ENCODE results near the gene MSH3.
"Not testable (repeated sequence)": the region's sequence is repeated elsewhere in the genome, so short reads cannot be mapped to it uniquely, and the experiment has no call there.

The MSH3 gene

DNA sequence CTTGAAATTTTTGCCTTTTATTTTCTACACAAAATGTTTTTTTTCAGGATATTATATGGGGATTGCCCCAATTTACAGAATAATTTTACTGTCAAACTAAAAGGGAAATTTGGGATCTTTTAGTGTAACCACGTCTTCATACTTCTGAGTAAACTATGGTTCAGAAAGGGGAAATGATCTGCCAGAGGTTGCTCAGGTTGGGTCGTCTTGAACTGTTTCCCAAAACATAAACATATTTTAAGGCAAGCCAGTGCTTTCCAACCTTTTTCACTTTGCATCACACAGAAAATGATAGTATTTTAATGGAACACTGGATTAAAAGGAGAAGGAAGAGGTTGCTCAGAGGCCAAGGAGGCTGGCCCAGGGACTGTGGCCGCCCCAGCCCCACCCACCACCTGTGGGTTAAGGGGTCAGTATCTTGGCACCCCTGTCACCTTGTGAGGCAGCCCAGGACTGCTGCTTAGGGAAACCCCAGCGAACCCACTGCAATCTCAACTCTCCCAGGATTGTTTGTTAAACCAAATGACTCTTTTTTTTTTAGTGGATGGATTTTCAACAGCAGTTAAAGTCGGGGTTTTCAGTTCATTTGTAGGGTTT, 143.1 kb downstream of the MSH3 start:
- H3K9me3 Mint-ChIP-seq, result no peaks in the 10 kb centered on the region
- no peaks in the 10 kb centered on the region for H3K27me3 Mint-ChIP-seq
- no peak overlapping the region for H3K27ac Mint-ChIP-seq (ENCODE audit: low read depth)
- no peak overlapping the region for H3K4me3 Mint-ChIP-seq
- ATAC-seq (replicated peaks; ENCODE audit: extremely low read depth, poor library complexity, severe bottlenecking) (no peak), DNase-seq (ENCODE audit: low spot score in 2 of 2) (no peak)
- H3K36me3 Mint-ChIP-seq (ENCODE audit: insufficient read depth), result peaks cover 6% of the 10 kb centered on the region
- peaks cover 6% of the 10 kb centered on the region for H3K4me1 Mint-ChIP-seq

DNA sequence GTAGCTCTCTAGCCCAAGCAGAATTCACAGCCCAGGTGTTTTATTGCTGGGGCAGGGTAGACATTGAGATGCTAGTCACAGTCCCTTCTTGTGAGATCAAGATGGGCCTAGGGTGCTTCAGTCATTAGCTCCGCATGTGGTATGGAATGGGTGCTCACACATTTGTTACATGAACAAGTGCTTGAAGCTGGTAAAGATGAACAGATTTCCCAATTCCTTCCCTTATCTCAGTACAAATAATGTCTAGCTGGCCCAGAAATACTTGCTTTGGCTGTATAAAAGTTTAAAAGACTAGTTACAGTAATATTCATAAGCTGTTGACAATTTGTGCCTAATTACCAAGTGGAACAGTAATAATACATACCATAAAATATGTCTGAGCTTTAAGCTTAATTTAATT, 143.7 kb downstream of the MSH3 start:
- Mint-ChIP-seq H3K36me3 (ENCODE audit: insufficient read depth) (peaks cover 6% of the 10 kb centered on the region), H3K9me3 (no peaks in the 10 kb centered on the region), H3K4me1 (peaks cover 6% of the 10 kb centered on the region), H3K27ac (ENCODE audit: low read depth) (no peak overlapping the region), H3K27me3 (no peaks in the 10 kb centered on the region), H3K4me3 (no peak overlapping the region)
- ATAC-seq (replicated peaks; ENCODE audit: extremely low read depth, poor library complexity, severe bottlenecking) (no peak), DNase-seq (ENCODE audit: low spot score in 2 of 2) (no peak)

DNA sequence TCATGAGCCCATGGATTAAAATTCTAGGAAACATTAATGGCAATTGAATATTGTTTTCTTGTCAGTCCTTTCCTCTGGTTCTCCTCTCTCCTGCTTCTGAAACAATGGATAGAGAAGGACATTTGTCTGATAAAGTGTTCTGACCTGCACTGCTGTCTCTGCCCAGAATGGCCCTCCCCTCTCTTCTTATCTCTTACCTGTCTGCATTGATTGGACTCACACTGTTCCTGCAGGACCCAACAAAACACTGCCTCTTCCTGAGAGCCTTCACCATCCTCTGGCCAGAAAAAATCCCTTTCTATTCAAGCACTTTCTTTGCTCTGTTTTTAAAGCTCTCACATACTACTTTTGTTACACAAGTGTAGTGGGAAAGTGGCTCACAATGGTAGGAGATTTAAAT, 144.2 kb downstream of the MSH3 start:
- no peak for ATAC-seq (replicated peaks; ENCODE audit: extremely low read depth, poor library complexity, severe bottlenecking)
- DNase-seq (ENCODE audit: low spot score in 2 of 2), result no peak
- Mint-ChIP-seq H3K4me3 (no peak overlapping the region), H3K4me1 (peaks cover 6% of the 10 kb centered on the region), H3K36me3 (ENCODE audit: insufficient read depth) (peaks cover 6% of the 10 kb centered on the region), H3K9me3 (no peaks in the 10 kb centered on the region), H3K27ac (ENCODE audit: low read depth) (no peak overlapping the region), H3K27me3 (no peaks in the 10 kb centered on the region)

DNA sequence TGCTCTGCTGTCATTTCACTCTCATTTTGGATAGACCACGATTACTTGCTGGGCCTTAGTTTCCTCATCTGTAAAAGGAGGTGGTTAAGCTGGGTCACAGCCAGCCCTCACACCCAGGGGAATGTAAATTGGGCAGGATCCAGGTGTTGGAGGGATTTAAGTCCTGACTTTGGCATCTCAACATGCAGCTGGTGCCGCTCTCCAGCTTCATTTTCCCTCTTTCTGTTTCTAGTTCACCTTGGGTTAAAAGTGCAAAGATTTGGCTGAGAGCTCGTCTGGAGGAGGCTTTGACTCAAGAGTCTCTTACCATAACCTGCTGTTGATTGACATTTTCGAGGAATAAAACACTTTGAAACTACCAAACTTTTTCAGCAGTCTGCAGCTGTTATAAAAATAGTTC, 144.6 kb downstream of the MSH3 start:
- Mint-ChIP-seq H3K4me1 (peaks cover 6% of the 10 kb centered on the region), H3K4me3 (no peak overlapping the region)

DNA sequence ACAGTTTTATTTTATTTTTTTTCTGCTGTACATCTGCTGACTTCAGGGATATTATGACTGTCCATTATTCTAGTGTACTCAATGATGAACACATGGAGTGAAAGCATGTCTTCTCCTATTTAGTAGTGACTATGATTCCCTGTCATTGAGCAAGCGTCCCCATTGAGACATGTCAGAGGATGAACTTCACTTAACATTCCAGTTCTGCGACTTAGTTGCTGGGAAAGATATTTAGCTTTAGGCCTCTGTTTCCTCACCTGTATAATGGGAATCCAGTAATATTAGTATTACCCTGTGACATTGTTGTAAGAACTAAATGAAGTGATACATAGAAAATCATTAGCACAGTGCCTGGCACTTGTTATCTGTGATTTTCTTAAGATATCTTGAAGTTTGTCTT, 145.1 kb downstream of the MSH3 start:
- H3K9me3 Mint-ChIP-seq, result no peaks in the 10 kb centered on the region
- peaks cover 6% of the 10 kb centered on the region for H3K4me1 Mint-ChIP-seq
- no peak for DNase-seq (ENCODE audit: low spot score in 2 of 2)
- no peaks in the 10 kb centered on the region for H3K27me3 Mint-ChIP-seq
- no peak overlapping the region for H3K27ac Mint-ChIP-seq (ENCODE audit: low read depth)
- peaks cover 6% of the 10 kb centered on the region for H3K36me3 Mint-ChIP-seq (ENCODE audit: insufficient read depth)
- H3K4me3 Mint-ChIP-seq, result no peak overlapping the region
- no peak for ATAC-seq (replicated peaks; ENCODE audit: extremely low read depth, poor library complexity, severe bottlenecking)

More for the DNA sequence above, 144.6 kb downstream of the MSH3 start:
- ATAC-seq (replicated peaks; ENCODE audit: extremely low read depth, poor library complexity, severe bottlenecking), result no peak
- Mint-ChIP-seq H3K36me3 (ENCODE audit: insufficient read depth) (peaks cover 6% of the 10 kb centered on the region), H3K27ac (ENCODE audit: low read depth) (no peak overlapping the region), H3K27me3 (no peaks in the 10 kb centered on the region), H3K9me3 (no peaks in the 10 kb centered on the region)
- no peak for DNase-seq (ENCODE audit: low spot score in 2 of 2)

DNA sequence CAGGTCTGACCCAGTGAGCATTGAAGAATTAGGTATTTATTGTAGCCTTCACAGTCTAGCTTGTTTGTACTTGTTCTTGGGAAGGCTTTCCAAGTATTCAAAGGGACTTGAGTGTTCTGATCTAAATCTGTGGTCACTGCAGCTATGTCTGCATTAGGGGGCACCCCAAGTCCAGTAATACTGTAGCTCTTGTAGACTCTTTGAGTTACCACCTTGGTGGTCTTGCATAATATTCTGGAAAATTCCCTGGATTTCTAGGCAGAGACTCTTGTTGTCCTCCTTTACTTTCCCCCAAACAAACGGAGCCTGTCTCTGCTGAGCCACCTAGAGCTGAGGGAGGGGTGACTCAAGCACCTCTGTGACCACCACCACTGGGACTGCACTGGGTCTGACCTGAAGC, 149.9 kb downstream of the MSH3 start:
- DNase-seq (ENCODE audit: low spot score in 2 of 2), result no peak
- H3K27ac Mint-ChIP-seq (ENCODE audit: low read depth), result no peak overlapping the region

DNA sequence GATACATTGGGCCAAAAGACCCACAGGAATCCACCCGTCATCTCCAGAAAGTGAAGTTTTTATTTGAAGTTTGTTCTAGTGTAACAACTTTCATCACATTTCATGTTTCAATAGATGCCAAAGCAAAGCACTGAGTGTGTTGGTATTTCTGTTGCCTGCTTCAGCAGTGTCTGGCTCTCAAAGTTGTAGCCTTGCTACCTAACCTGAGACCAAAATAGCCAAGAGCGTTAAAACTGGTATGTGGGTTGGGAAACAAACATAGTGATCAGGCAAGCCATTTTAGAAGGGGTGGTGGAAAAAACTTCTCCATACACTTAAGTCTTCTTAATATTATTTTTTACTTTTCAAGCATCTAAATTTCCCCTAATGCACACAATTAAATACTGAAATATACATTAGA, 150.6 kb downstream of the MSH3 start:
- H3K4me3 Mint-ChIP-seq, result no peak overlapping the region
- no peaks in the 10 kb centered on the region for H3K9me3 Mint-ChIP-seq
- peaks cover 6% of the 10 kb centered on the region for H3K4me1 Mint-ChIP-seq
- peaks cover 5% of the 10 kb centered on the region for H3K36me3 Mint-ChIP-seq (ENCODE audit: insufficient read depth)
- ATAC-seq (replicated peaks; ENCODE audit: extremely low read depth, poor library complexity, severe bottlenecking), result no peak
- H3K27ac Mint-ChIP-seq (ENCODE audit: low read depth), result no peak overlapping the region
- no peaks in the 10 kb centered on the region for H3K27me3 Mint-ChIP-seq
- DNase-seq (ENCODE audit: low spot score in 2 of 2), result no peak

More for the DNA sequence above, 149.9 kb downstream of the MSH3 start:
- Mint-ChIP-seq H3K36me3 (ENCODE audit: insufficient read depth) (peaks cover 5% of the 10 kb centered on the region), H3K27me3 (no peaks in the 10 kb centered on the region), H3K9me3 (no peaks in the 10 kb centered on the region), H3K4me1 (peaks cover 6% of the 10 kb centered on the region), H3K4me3 (no peak overlapping the region)
- ATAC-seq (replicated peaks; ENCODE audit: extremely low read depth, poor library complexity, severe bottlenecking), result no peak

DNA sequence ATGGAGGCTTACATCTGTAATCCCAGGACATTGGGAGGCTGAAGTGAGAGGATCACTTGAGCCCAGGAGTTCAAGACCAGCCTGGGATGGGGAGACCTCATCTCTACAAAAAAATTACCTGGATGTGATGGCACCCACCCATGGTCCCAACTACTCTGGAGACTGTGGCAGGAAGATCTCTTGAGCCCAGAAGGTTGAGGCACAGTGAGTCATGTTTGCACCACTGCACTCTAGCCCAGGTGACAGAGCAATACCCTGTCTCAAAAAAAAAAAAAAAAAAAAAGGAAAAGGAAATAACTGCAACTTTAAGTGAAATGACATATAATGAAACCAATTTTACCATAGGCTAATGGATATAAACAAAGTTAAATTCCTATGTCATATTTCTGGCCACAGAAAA, 152.5 kb downstream of the MSH3 start:
- Mint-ChIP-seq H3K27me3 (no peaks in the 10 kb centered on the region), H3K9me3 (no peaks in the 10 kb centered on the region), H3K4me1 (no peaks in the 10 kb centered on the region), H3K36me3 (ENCODE audit: insufficient read depth) (peaks cover 4% of the 10 kb centered on the region), H3K27ac (ENCODE audit: low read depth) (no peak overlapping the region), H3K4me3 (no peak overlapping the region)
- no peak for DNase-seq (ENCODE audit: low spot score in 2 of 2)
- ATAC-seq (replicated peaks; ENCODE audit: extremely low read depth, poor library complexity, severe bottlenecking), result no peak

DNA sequence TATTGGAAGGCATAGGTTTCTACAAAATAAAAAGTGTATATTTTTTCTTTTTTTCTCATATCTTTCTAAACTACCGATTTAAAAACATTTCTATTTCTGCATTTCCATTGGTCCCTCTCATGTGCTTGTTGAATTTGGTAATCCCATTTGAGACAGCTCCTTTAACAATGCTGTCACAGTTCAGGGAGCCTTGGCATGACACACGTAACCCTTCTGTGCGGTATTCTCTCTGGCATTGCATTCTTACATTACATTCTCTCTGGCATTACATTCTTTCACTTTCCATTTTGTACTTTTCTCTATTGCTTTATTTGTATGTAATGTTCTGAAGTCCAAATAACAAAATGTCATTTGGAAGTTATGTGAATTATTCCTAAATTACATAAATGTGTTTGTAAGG, 155.0 kb downstream of the MSH3 start:
- H3K4me3 Mint-ChIP-seq, result no peak overlapping the region
- H3K9me3 Mint-ChIP-seq, result no peaks in the 10 kb centered on the region
- no peaks in the 10 kb centered on the region for H3K4me1 Mint-ChIP-seq
- no peak overlapping the region for H3K27ac Mint-ChIP-seq (ENCODE audit: low read depth)
- peaks cover 9% of the 10 kb centered on the region for H3K36me3 Mint-ChIP-seq (ENCODE audit: insufficient read depth)
- ATAC-seq (replicated peaks; ENCODE audit: extremely low read depth, poor library complexity, severe bottlenecking) (no peak), DNase-seq (ENCODE audit: low spot score in 2 of 2) (no peak)
- no peaks in the 10 kb centered on the region for H3K27me3 Mint-ChIP-seq

DNA sequence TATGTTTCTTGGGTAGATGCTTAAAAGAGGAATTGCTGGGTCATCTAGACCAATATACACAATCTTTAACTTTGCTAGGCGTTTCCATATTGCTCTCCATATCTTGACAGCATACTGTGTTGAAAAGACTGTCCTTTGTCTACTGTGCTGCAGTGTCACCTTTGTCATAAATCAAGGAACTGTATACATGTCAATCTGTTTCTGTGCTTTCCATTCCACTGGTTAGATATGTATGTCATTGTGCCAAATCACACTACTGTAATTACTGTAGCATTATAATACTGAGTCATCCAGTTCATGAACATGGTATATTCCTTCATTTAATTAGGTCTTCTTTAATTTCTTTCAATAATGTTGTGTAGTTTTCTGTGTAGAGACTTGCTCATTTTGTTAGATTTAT, 156.0 kb downstream of the MSH3 start:
- DNase-seq (ENCODE audit: low spot score in 2 of 2), result no peak
- Mint-ChIP-seq H3K9me3 (no peaks in the 10 kb centered on the region), H3K27ac (ENCODE audit: low read depth) (no peak overlapping the region), H3K27me3 (no peaks in the 10 kb centered on the region), H3K36me3 (ENCODE audit: insufficient read depth) (peaks cover 13% of the 10 kb centered on the region), H3K4me1 (no peaks in the 10 kb centered on the region), H3K4me3 (no peak overlapping the region)
- ATAC-seq (replicated peaks; ENCODE audit: extremely low read depth, poor library complexity, severe bottlenecking), result no peak

DNA sequence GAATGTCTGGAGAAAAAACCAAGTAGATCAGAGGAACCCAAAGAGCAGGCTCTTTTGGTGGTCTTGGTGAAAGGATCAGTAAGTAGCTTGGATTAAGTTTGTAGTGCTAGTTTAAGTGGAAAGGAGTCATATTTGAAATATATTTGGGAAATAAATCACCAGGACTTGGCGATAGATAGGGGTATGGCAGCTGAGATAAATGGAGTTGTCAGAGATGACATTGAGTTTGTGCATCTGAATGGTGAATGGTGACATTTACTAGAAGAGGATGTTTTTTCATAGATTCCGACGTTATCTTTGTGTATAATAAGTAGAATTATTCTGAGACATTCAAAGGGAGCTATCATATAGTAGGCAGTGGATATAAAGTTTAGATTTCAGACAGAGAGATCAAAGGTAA, 162.1 kb downstream of the MSH3 start:
- no peak overlapping the region for H3K27ac Mint-ChIP-seq (ENCODE audit: low read depth)
- no peaks in the 10 kb centered on the region for H3K9me3 Mint-ChIP-seq
- H3K4me1 Mint-ChIP-seq, result peaks cover 4% of the 10 kb centered on the region
- no peak overlapping the region for H3K4me3 Mint-ChIP-seq
- no peak for DNase-seq (ENCODE audit: low spot score in 2 of 2)
- no peaks in the 10 kb centered on the region for H3K27me3 Mint-ChIP-seq
- H3K36me3 Mint-ChIP-seq (ENCODE audit: insufficient read depth), result peaks cover 10% of the 10 kb centered on the region
- ATAC-seq (replicated peaks; ENCODE audit: extremely low read depth, poor library complexity, severe bottlenecking), result no peak

DNA sequence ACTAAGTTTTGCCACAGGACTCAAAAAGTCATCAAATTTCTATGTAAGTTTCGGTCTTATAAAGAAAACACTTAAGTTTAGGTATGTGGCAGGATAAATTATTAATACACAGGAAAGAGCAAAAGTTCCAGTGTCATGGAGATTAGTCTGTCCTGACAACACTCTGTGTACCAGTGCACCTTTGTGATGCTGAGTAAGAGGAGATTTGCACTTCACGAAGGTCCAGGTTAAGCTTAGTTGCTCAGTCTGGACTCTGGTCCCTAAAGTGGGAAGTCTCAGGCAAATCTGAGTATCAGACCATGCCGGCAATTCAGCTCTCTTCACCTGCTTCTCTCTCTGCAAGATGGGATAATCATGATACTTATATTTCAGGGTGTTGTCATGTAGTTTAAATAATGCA, 166.2 kb downstream of the MSH3 start:
- no peaks in the 10 kb centered on the region for H3K27me3 Mint-ChIP-seq
- H3K27ac Mint-ChIP-seq (ENCODE audit: low read depth), result no peak overlapping the region
- peaks cover 4% of the 10 kb centered on the region for H3K4me1 Mint-ChIP-seq
- H3K4me3 Mint-ChIP-seq, result no peak overlapping the region
- DNase-seq (ENCODE audit: low spot score in 2 of 2) (no peak), ATAC-seq (replicated peaks; ENCODE audit: extremely low read depth, poor library complexity, severe bottlenecking) (no peak)
- no peaks in the 10 kb centered on the region for H3K9me3 Mint-ChIP-seq
- H3K36me3 Mint-ChIP-seq (ENCODE audit: insufficient read depth), result peaks cover 1% of the 10 kb centered on the region

DNA sequence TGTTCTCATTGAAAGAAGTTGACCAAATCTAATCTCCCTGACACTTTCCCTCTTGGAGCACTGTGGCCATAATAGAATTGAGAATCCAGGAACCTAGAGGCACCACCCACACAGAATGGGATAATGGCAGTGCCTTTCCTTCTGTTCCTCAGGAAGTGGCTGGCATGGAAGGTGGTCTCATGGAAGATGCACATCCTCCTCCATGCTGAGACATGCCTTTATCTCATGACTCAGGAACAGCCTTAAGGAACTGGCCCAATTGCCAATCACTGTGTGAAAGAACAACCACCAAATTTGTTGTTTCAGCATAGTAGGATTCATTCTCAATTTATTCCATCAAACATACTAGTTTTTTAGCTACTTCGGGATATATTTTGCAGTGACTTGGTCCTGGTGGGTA, 168.2 kb downstream of the MSH3 start:
- H3K4me1 Mint-ChIP-seq, result no peaks in the 10 kb centered on the region
- DNase-seq (ENCODE audit: low spot score in 2 of 2) (no peak), ATAC-seq (replicated peaks; ENCODE audit: extremely low read depth, poor library complexity, severe bottlenecking) (no peak)
- peaks cover 3% of the 10 kb centered on the region for H3K36me3 Mint-ChIP-seq (ENCODE audit: insufficient read depth)
- no peak overlapping the region for H3K4me3 Mint-ChIP-seq
- no peaks in the 10 kb centered on the region for H3K27me3 Mint-ChIP-seq
- no peak overlapping the region for H3K27ac Mint-ChIP-seq (ENCODE audit: low read depth)
- no peaks in the 10 kb centered on the region for H3K9me3 Mint-ChIP-seq

DNA sequence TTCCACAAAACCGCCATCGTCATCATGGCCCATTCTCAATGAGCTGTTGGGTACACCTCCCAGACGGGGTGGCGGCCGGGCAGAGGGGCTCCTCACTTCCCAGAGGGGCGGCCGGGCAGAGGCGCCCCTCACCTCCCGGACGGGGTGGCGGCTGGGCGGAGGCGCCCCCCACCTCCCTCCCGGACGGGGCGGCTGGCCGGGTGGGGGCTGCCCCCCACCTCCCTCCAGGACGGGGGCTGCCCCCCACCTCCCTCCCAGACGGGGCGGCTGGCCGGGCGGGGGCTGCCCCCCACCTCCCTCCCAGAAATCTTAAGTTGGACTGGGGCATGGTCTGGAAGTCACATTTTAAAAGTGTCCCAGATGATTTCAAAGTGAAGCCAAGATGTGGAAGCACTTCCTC, 169.7 kb downstream of the MSH3 start:
- not testable (repeated sequence) for ATAC-seq (replicated peaks; ENCODE audit: extremely low read depth, poor library complexity, severe bottlenecking); H3K4me1 Mint-ChIP-seq; H3K27ac Mint-ChIP-seq (ENCODE audit: low read depth); DNase-seq (ENCODE audit: low spot score in 2 of 2); H3K4me3 Mint-ChIP-seq; H3K9me3 Mint-ChIP-seq; H3K27me3 Mint-ChIP-seq; H3K36me3 Mint-ChIP-seq (ENCODE audit: insufficient read depth)

All from central memory CD8-positive, alpha-beta T cell (primary cell).